H1 (cell line): ENCODE results near the gene MROH7.

Experiments used
- BCL11A ChIP-seq, 2 experiments: IDR thresholded peaks; one replicate each; pipeline ENCODE4 v1.6.1; 2011; ENCODE audit warnings: low read depth in 2 of 2, low read length in 2 of 2, mild to moderate bottlenecking in 2 of 2
- CBX5 ChIP-seq: fragments of 300-800, 300-1000 bp; sonication (generic); IDR thresholded peaks from 2 replicates; pipeline ENCODE4 v1.7.1; 2016; ENCODE audit warnings: antibody characterized with exemption, low read length, low read depth
- CREB1 ChIP-seq: IDR thresholded peaks from 2 replicates; pipeline ENCODE4 v1.6.1; 2012; ENCODE audit warnings: inconsistent platforms
- CTCF ChIP-seq, 3 experiments: IDR thresholded peaks; 1 replicate in 2 of 3; 2 replicates in 1 of 3; pipeline versions ENCODE4 v1.5.1 to v1.6.1; 2011; ENCODE audit warnings: low read length in 3 of 3, mild to moderate bottlenecking in 3 of 3, inconsistent platforms in 2 of 3, low read depth in 1 of 3, moderate library complexity in 1 of 3; ENCODE audit not compliant: insufficient read depth in 1 of 3; ENCODE audit errors: control extremely low read depth in 1 of 3
- E2F6 ChIP-seq: IDR thresholded peaks from 2 replicates; pipeline ENCODE4 v1.6.1; 2012; ENCODE audit warnings: inconsistent platforms
- EZH2 ChIP-seq: fragments of 200-600 bp; sonication (generic); IDR thresholded peaks from 2 replicates; pipeline ENCODE4 v1.7.1; 2012; ENCODE audit warnings: low read depth, mild to moderate bottlenecking, moderate library complexity, low read length, inconsistent platforms; ENCODE audit not compliant: severe bottlenecking
- GABPA ChIP-seq: IDR thresholded peaks from 2 replicates; pipeline ENCODE4 v1.6.1; 2011; ENCODE audit warnings: mild to moderate bottlenecking, low read length, moderate library complexity, borderline replicate concordance; ENCODE audit not compliant: insufficient read depth
- POLR2A ChIP-seq, 2 experiments: IDR thresholded peaks; 1 replicate in 1 of 2; 2 replicates in 1 of 2; pipeline ENCODE4 v1.6.1; 2011; ENCODE audit warnings: low read depth in 2 of 2, low read length in 2 of 2, mild to moderate bottlenecking in 2 of 2; ENCODE audit errors: control extremely low read depth in 1 of 2
- POLR2AphosphoS5 ChIP-seq: IDR thresholded peaks from 2 replicates; pipeline ENCODE4 v1.6.1; 2011; ENCODE audit warnings: low read depth, low read length
- RNF2 ChIP-seq: fragments of 200-900, 300-1000 bp; sonication (generic); IDR thresholded peaks from 2 replicates; pipeline ENCODE4 v1.7.1; 2016; ENCODE audit warnings: borderline replicate concordance, low read depth, mild to moderate bottlenecking, antibody characterized with exemption, low read length; ENCODE audit not compliant: poor library complexity, severe bottlenecking; ENCODE audit errors: missing control alignments
- SUZ12 ChIP-seq: fragments of 200-600 bp; sonication (generic); IDR thresholded peaks from 2 replicates; pipeline ENCODE4 v1.6.1; 2012; ENCODE audit warnings: mild to moderate bottlenecking, inconsistent platforms, low read length, moderate library complexity, mixed read lengths
- YY1 ChIP-seq: IDR thresholded peaks from 2 replicates; pipeline ENCODE4 v1.6.1; 2011; ENCODE audit warnings: low read depth, mild to moderate bottlenecking, low read length
- TF ChIP-seq, protein P1 (sequence below): IDR thresholded peaks from 2 replicates; pipeline ENCODE4 v1.6.1; 2012; ENCODE audit warnings: inconsistent platforms

DNA sequence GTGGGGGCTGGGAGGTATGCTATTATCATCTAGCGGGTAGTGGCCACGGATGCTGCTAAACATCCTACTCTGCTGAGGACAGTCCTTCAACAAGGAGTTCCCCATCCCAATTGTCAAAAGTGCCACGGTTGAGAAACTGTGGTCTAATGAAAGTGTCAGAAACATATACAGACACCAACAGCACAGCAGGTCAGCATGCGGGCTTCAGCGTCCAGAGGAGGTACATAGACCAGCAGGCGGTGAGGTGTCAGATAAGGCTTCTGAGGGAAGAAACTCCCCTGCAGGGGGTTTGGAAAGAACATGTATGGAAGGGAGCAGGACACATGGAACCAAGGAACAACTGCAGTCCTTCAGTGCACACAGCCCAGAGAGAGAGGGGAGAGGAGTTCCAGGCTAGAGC lies 69.3 kb downstream of the MROH7 start:
- TF ChIP-seq GABPA (no peak), RNF2 (no peak), CTCF (IDR thresholded peaks at IDR 0.05; ENCODE audit: control extremely low read depth in 1 of 3, insufficient read depth in 1 of 3, low read depth in 1 of 3, low read length in 3 of 3) (no peak), SUZ12 (no peak), EZH2 (no peak), CREB1 (no peak), POLR2AphosphoS5 (no peak), CBX5 (no peak), YY1 (no peak), BCL11A (IDR thresholded peaks at IDR 0.05; ENCODE audit: low read depth in 2 of 2, low read length in 2 of 2) (no peak), POLR2A (IDR thresholded peaks at IDR 0.05; ENCODE audit: control extremely low read depth in 1 of 2, low read depth in 2 of 2, low read length in 2 of 2) (no peak), E2F6 (no peak)
- TF ChIP-seq, protein P1, sequence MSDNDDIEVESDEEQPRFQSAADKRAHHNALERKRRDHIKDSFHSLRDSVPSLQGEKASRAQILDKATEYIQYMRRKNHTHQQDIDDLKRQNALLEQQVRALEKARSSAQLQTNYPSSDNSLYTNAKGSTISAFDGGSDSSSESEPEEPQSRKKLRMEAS, result no peak
